Activated CD4-positive, alpha-beta T cell treated with anti-CD3 and anti-CD28 coated beads, Interleukin-2, amount 50 U/mL, for 48 hours (primary cell): ENCODE data around the gene ADAMTSL1.

Experiments
- DNase-seq, 2 experiments: peaks; one replicate each; pipeline ENCODE4 v3.0.0-alpha.2; 2020

ADAMTSL1 gene

DNA sequence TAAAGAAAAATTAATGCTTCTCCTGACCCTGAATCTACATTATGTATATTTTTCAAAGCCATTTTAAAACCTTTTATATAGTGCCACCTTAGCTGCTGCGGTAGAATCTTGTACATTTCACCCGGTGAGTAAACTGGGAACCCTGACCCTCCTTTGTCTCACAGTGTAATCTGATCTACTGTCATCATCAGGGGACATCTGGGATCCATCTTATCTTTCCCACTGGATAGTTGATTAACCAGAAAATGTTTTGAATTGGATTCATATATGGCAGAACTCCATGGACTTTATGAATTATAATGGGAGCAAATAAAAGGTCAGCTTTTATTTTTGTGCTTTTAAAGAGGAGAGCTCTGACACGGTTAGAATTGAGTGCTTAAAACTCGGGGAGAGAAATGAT is 95.0 kb downstream of the ADAMTSL1 start:
- DNase-seq = no peak

DNA sequence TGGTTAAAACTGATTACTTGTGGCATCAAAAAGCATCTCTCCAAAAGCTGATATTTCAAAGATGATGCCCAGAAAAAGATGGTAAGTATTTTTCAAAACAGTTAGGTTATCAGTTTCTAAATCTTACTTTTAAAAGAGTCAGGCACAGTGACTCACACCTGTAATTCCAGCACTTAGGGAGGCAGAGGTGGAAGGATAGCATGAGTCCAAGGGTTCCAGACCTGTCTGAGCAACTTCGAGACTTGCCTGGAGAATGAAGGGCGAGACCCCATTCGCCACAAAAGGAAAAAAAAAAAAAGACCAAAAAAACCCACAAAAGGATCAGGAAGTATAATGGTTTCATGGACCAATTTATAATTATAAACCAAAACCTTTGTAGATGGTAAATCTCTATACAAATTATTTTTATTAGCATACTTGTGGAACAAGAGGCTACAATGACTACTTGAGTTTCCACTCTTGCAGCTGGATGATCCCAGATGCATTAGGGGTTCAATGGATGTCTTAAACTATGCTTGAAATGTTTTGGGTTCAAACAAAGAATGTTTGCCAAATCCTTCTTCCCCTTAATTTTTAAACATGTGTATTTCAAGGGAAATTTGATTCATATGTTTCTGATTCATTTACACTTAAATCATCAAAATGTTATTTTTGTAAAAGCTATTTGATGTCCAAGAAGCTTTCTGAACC is 96.1 kb downstream of the ADAMTSL1 start:
- DNase-seq = no peak

- no peak for DNase-seq
Observed at GRCh38 chr9:18573021-18573556, 99.1 kb downstream of the ADAMTSL1 start.

- no peak for DNase-seq
Observed at GRCh38 chr9:18575686-18576085, 101.7 kb downstream of the ADAMTSL1 start.

DNA sequence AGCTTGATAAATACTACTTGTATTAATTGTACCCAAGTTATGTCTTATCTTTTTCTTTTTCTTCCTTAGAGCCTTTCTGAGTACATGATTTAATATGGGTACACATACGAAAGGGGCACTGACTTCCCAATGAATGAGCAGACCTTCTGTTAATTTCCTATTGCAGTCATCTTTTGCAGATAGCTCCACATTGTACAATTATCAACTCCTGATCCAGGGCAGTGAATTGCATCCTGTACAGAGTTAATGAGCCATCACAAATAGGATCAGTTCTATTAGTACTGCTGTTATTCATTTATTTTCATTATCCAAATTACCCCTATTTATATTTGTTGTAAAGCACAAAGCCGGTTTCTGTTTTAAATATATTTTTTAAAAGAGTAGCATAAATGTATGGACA is 105.6 kb downstream of the ADAMTSL1 start:
- DNase-seq = no peak

DNA sequence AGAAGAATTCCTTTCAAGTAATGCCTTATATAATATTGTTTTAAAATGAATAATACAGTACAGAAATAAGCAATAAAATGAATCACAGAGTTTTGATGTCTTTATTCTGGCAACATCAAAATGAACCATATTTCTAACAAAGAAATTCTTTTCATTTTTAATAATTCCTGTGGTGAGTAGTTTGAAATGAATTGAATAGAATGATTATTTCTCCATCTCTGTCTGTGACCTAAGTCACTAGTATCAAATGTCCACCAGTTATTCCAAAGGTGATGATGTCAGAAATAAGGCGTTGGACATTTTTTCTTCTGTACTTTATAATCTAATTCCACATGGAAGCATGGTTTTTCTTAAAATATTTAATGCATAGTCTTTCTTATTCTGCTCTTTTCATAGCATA is 106.2 kb downstream of the ADAMTSL1 start:
- no peak for DNase-seq

- DNase-seq = no peak
Observed at GRCh38 chr9:18585996-18586395, 112.0 kb downstream of the ADAMTSL1 start.

GRCh38 chr9:18588002-18588401 is 114.0 kb downstream of the ADAMTSL1 start:
- no peak for DNase-seq

GRCh38 chr9:18591261-18591660 is 117.3 kb downstream of the ADAMTSL1 start:
- DNase-seq = no peak

DNA sequence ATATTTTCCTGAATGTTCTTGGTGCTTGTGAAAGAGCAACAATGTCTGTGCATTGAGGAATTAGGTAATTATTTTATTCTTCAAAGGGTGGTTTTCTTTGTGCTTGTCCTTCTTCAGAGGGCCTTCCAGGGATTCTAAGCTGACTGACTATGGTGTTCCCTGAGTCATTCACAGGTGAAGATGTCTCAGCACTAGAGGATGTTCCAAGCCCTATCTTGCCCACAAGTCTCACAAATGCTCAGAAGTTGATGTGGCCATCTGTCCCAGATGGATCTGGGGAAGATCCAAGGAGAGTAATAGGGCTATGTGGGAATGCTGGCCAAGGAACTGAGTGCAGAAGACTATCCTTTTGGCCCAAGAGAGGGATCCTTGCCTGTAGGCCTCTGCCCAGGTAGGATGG is 120.9 kb downstream of the ADAMTSL1 start:
- DNase-seq = no peak

DNA sequence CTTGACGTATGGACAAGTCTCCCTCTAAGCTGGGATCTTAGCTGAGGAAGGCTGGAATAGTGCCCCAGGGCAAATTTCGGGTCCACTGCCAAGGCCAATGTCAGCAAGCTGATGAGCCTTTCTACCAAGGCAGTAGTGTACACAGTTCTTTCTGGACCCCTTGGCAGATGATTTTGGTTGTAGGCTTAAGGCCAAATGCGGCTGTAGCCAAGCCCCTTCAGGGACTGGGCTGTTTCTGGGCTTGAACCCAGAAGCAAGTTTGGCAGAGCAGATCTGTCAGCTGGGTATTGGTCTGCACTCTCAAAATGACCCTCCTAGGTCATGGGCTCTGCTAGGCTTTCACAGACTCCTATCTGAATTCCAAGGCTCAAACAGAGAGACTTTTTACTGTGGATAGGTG is 121.6 kb downstream of the ADAMTSL1 start:
- DNase-seq = no peak

GRCh38 chr9:18596920-18597319 is 123.0 kb downstream of the ADAMTSL1 start:
- DNase-seq = no peak

- no peak for DNase-seq
Observed at GRCh38 chr9:18598969-18599368, 125.0 kb downstream of the ADAMTSL1 start.

- DNase-seq = no peak
Observed at GRCh38 chr9:18601026-18601425, 127.1 kb downstream of the ADAMTSL1 start.

- DNase-seq = no peak
Observed at GRCh38 chr9:18601956-18602355, 128.0 kb downstream of the ADAMTSL1 start.

DNA sequence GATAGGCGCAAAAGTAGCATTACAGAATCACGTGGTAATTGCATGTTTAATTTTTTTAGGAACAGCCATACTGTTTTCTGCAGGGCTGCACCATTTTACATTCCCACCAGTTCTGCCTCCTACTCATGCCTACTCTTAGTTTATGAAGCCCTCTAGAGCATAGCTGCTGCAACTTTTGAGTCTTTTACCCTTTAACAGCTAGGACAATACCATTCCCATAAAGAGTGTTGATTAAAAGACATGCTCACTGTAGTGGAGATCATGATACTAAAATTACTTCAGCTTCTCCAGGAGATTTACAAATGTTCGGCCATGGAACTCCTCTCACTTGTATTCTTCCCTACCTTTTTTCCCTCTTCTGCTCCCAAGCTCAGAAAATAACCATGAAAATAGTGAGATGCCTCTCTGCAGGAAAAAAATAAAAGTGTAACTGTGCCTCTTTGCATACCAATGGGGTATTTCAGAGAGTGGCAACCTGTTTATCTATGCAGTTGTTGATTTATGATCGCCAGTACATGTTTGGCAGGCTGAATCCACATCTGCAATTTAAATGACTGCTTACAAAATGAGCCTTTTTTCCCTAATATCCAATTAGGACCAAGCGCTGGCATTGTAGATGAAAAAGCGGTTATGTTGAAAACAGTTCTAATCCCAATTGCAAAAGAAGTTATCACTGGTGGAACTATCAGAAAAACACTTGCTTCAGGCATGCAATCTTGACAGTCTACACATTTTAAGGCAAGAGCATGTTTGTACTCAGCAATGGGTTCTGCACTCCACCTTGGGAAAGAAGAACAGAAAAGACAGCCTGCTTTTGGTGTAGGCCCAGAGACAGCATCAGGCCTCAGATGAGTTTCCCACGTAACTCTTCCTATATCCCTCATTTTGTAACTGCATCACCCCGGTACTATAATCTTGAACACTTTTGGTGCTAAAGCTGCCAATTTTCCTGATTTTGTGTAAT is 131.1 kb downstream of the ADAMTSL1 start:
- DNase-seq = no peak

DNA sequence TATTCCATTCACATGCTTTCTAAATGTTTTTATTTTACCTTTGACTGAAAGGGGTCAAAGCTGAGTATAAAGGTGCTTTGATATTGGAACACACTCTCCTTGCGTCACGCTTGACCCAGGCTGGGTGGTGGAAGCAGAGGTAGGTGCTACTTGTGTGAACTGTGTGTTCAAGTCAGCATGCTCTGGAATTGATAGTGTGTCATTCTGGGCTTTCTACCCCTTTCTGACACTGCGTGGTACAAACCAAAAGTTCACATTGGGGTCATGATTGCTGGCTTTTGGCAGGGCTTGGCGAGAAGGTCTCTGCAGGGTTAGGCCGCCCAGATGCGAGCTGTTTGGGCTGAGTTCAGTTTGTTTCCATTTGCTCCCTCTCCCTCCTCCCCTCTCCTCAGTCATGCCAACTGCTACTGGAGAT is 131.8 kb downstream of the ADAMTSL1 start:
- DNase-seq = no peak

DNA sequence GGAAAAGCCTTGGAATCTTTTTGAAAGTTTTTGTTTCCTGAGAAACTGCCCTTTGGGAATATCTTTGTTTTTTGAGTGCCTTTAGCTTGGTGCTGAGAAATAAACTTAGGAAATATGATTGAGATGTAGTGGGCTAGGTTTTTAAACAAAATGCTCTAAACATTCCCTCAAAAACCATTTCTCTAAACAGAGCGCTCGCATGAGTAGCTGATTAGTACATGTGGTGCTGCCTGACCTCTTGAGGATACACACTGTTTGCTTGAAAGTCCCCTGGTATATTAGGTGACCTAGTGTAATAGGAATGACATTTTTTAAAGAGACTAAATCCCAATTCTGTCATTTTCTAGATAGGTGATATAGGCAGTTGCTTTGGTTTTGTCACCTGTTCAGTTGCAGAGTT is 132.3 kb downstream of the ADAMTSL1 start:
- no peak for DNase-seq

- DNase-seq = no peak
Observed at GRCh38 chr9:18606846-18607245, 132.9 kb downstream of the ADAMTSL1 start.

- no peak for DNase-seq
Observed at GRCh38 chr9:18608371-18608770, 134.4 kb downstream of the ADAMTSL1 start.

- no peak for DNase-seq
Observed at GRCh38 chr9:18610956-18611355, 137.0 kb downstream of the ADAMTSL1 start.

DNA sequence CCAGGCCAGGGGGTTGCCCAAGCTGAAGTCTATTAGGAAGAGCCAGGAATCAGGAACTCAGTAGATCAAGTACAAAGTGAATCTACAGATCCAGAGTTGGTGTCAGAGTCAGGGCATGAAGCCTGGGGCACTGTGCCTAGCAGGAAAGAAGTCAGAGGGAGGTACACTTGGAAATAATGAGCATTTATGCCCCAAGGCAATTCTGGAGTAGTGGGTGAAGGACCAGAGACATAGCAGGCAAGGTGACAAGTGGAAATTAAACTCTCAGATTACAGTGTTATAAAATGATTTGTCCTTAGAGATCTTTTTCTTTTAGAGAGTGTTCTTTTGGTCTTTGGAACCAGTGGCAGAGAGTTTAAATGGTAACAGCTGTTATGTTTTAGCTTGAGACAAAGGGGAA is 138.0 kb downstream of the ADAMTSL1 start:
- DNase-seq = no peak

- DNase-seq = no peak
Observed at GRCh38 chr9:18614116-18614515, 140.2 kb downstream of the ADAMTSL1 start.

DNA sequence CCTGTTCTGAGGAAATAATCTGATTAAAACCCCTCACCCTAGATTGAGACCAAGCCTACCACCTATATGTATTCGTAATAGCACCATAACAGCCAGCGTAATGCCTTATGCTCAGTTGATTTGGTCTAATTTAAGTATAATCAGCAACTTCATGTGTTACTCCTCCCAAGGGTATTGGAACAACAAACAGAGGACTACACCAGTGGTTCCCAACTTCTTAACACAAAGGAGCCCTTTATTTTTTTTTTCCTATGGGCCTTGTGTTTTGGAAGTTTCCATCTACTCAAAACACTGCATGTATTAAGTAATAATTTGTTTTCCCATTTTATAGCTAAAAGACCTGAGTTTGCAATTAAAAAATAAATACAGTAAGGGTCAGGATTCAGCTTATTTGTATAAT is 140.7 kb downstream of the ADAMTSL1 start:
- no peak for DNase-seq
